ENCODE data around the gene ZNF70. TPM values are rescaled to one million over a fixed set of nuclear protein-coding genes. Genes with fewer than 3 reads are reported as not detected.

ZNF70 gene
- total RNA-seq, 1 experiment from 2014 or later = 3.2 TPM

- no peak for ATAC-seq
- no peak for DNase-seq (ENCODE audit: low read depth, low spot score)
- Histone ChIP-seq H3K4me3 (replicated peaks in 1 of 2; ENCODE audit: low read depth in 1 of 2, low read length in 2 of 2) (no peak overlapping the region), H3K27me3 (ENCODE audit: insufficient read depth, low read length) (no peaks in the 10 kb centered on the region), H3K9me2 (ENCODE audit: insufficient read depth) (no peaks in the 10 kb centered on the region), H3K36me3 (ENCODE audit: control insufficient read depth in 1 of 2, insufficient read depth in 2 of 2, low read length in 2 of 2) (peaks cover 5 to 8% of the 10 kb centered on the region in 2 experiments; a peak in 3 of 4 replicates), H3K27ac (ENCODE audit: low read depth, low read length) (no peak overlapping the region), H3K4me2 (ENCODE audit: low read length) (no peak overlapping the region), H2AFZ (ENCODE audit: low read depth, low read length, poor library complexity, severe bottlenecking) (no peak overlapping the region), H3K9ac (ENCODE audit: low read length) (no peak overlapping the region), H3K4me1 (ENCODE audit: control insufficient read depth in 1 of 2, insufficient read depth in 2 of 2, low read length in 2 of 2) (no peaks in the 10 kb centered on the region), H3K79me2 (ENCODE audit: insufficient read depth, low read length) (peaks cover 7% of the 10 kb centered on the region; the same call in 1 of the 2 replicates), H3K9me3 (ENCODE audit: control insufficient read depth in 1 of 2, insufficient read depth in 1 of 2, low read depth in 1 of 2, low read length in 2 of 2) (no peaks in the 10 kb centered on the region), H4K20me1 (ENCODE audit: insufficient read depth) (no peaks in the 10 kb centered on the region)
- intact Hi-C loops (cut with micrococcal nuclease) = no loop called here
- RAD21 ChIA-PET (ENCODE audit: low non-redundant PET in 1 of 2, low total read pairs in 2 of 2, uncharacterized antibody in 2 of 2, unreplicated experiment in 2 of 2) = no interaction called here
- CTCF ChIA-PET = no interaction called here
- no peak for TF ChIP-seq ZBTB33 (IDR thresholded peaks at IDR 0.05; ENCODE audit: extremely low read depth, insufficient replicate concordance, low read length)
- TF ChIP-seq TCF7L2 (IDR thresholded peaks at IDR 0.05; ENCODE audit: borderline replicate concordance, extremely low read depth, insufficient read depth, insufficient read length) = no peak
- TF ChIP-seq MAX (IDR thresholded peaks at IDR 0.05) = no peak
- no peak for TF ChIP-seq EZH2 (IDR thresholded peaks at IDR 0.05)
- no peak for TF ChIP-seq ELF1 (IDR thresholded peaks at IDR 0.05; ENCODE audit: borderline replicate concordance, low read depth)
- no peak for TF ChIP-seq POLR2AphosphoS5 (IDR thresholded peaks at IDR 0.05; ENCODE audit: low read depth, low read length)
- TF ChIP-seq POLR2A (IDR thresholded peaks at IDR 0.05; ENCODE audit: borderline replicate concordance, extremely low read depth, insufficient read depth, insufficient read length) = no peak
- no peak for TF ChIP-seq EZH2phosphoT487 (IDR thresholded peaks at IDR 0.05; ENCODE audit: borderline replicate concordance)
- no peak for TF ChIP-seq JUND (IDR thresholded peaks at IDR 0.05)
- POLR2A ChIA-PET = no interaction called here
- BruUV-seq (replicated peaks) = no TSS peak
Measured at GRCh38 chr22:23696326-23696851, 54.5 kb downstream of the ZNF70 start.
